Measurements from ENCODE around the gene ZXDC.

Gene ZXDC

GRCh38 chr3:126511291-126511690, 35.6 kb upstream of the ZXDC start:
- no peak for DNase-seq

GRCh38 chr3:126510308-126510910, 34.7 kb upstream of the ZXDC start:
- DNase-seq, result no peak

GRCh38 chr3:126509597-126510307, 34.1 kb upstream of the ZXDC start:
- no peak for DNase-seq

- DNase-seq, result no peak
These were observed 32.9 kb upstream of the ZXDC start for GRCh38 chr3:126508564-126508964.

- DNase-seq, result no peak
These were observed 32.2 kb upstream of the ZXDC start for GRCh38 chr3:126507886-126508285.

GRCh38 chr3:126503701-126504100, 28.0 kb upstream of the ZXDC start:
- DNase-seq, result no peak

- DNase-seq, result no peak
These were observed 27.0 kb upstream of the ZXDC start for GRCh38 chr3:126502656-126503055.

GRCh38 chr3:126501736-126502135, 26.0 kb upstream of the ZXDC start:
- DNase-seq, result no peak

- no peak for DNase-seq
These were observed 25.4 kb upstream of the ZXDC start for GRCh38 chr3:126501054-126501453.

- DNase-seq, result no peak
These were observed 24.3 kb upstream of the ZXDC start for GRCh38 chr3:126500016-126500415.

- no peak for DNase-seq
These were observed 23.7 kb upstream of the ZXDC start for GRCh38 chr3:126499401-126499800.

GRCh38 chr3:126498929-126499328, 23.2 kb upstream of the ZXDC start:
- DNase-seq, result no peak

GRCh38 chr3:126498461-126498860, 22.8 kb upstream of the ZXDC start:
- DNase-seq, result no peak

GRCh38 chr3:126497956-126498355, 22.3 kb upstream of the ZXDC start:
- no peak for DNase-seq

- DNase-seq, result peak in 1 of 5 experiments; percentile 46
These were observed 21.5 kb upstream of the ZXDC start for GRCh38 chr3:126496894-126497850.

GRCh38 chr3:126495786-126496185, 20.1 kb upstream of the ZXDC start:
- DNase-seq, result no peak

GRCh38 chr3:126494970-126495230, 19.2 kb upstream of the ZXDC start:
- no peak for DNase-seq

GRCh38 chr3:126494204-126494969, 18.7 kb upstream of the ZXDC start:
- no peak for DNase-seq

GRCh38 chr3:126493739-126494138, 18.0 kb upstream of the ZXDC start:
- DNase-seq, result no peak

GRCh38 chr3:126493051-126493450, 17.4 kb upstream of the ZXDC start:
- no peak for DNase-seq

- no peak for DNase-seq
These were observed 15.7 kb upstream of the ZXDC start for GRCh38 chr3:126491221-126492013.

- DNase-seq, result no peak
These were observed 14.9 kb upstream of the ZXDC start for GRCh38 chr3:126490619-126491018.

Data from T-helper 2 cell (primary cell).